HG02588 (cell line): ENCODE data around the gene SLC66A3.
A peak's percentile ranks its signal among the peaks of the same experiment; 100 is the strongest.

Source experiments
- ATAC-seq: cut with Tn5 transposase; IDR thresholded peaks from one replicate; pipeline ENCODE4 v1.9.1; 2021; ENCODE audit warnings: mild to moderate bottlenecking, moderate library complexity; ENCODE audit not compliant: unreplicated experiment

The SLC66A3 gene

GRCh38 chr2:11134349-11134748 is 20.9 kb upstream of the SLC66A3 start:
- ATAC-seq = no peak

DNA sequence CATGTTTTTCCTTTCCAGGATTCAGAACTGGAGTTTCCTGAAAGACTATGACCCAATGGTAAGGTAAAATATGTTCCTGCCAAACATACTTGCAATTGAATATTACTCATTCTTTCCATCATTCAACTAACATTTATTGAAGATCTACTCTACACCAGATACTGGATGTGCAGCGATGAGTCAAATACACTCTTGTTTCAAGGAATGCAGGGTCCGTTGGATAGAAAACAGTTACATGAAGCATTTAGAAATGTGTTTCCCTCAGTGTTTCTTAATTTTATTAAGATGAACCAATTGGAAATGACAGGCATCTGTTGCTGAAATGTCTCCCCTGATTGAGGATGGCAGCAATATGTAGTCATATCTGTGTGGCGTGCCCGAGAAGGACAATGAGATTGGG is 14.8 kb upstream of the SLC66A3 start:
- no peak for ATAC-seq

DNA sequence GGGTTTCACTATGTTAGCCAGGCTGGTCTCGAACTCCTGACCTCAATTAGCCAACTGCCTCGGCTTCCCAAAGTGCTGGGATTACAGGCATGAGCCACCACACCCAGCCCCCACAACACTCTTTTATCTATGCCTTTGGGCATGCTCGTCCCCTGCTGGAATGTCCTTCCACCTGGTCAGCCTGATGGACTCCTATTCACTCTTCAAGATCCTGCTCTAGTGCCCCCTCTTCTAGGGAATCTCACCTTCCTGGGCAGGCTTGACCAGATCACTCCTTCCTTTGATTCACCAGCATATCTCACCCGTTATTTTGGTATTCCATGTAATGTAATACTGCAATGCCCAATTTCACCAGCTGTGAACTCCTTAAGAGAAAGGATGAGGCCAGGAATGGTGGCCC is 13.9 kb upstream of the SLC66A3 start:
- ATAC-seq = no peak

- ATAC-seq = no peak
Observed at GRCh38 chr2:11142330-11142729, 12.9 kb upstream of the SLC66A3 start.

- no peak for ATAC-seq
Observed at GRCh38 chr2:11142987-11143386, 12.3 kb upstream of the SLC66A3 start.

- ATAC-seq = no peak
Observed at GRCh38 chr2:11144077-11144737, 11.1 kb upstream of the SLC66A3 start.

- ATAC-seq = no peak
Observed at GRCh38 chr2:11144738-11145079, 10.6 kb upstream of the SLC66A3 start.

DNA sequence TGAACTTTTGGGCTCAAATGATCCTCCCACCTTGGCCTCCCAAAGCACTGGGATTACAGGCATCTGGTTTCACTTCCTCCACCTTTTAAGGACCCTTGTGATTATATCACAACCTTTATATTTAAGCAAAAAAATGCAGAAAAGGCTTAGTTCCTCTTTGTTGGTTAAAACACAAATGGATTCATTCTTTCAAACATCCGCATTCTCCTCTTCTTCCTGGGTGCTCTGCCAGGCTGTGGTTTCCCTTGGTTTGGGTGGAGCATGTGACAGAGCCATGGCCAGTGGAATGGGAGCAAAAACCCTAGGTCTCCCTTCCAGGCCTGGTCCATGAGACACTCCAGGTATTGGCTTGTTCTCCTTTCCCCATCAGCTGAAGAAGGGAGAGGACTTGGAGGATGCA is 9.9 kb upstream of the SLC66A3 start:
- no peak for ATAC-seq

DNA sequence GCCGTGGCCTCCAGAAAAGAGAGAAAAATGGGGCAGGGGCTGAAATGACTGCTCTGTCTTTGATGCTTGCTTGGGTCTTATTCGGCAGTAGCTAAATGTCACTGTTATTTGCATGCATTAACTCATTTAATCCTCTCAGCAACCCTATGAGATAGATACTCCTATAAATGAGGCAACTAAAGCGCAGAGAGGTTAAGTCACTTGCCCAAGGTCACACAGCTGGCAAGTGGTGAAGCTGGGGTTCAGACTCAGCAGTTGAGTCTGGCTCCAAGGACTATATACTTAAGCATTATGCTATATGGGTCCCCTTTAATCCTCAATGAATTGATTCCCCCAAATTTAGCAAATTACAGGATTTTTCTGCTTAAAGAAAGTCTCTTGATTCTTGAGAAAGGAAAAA is 9.2 kb upstream of the SLC66A3 start:
- ATAC-seq = no peak

- no peak for ATAC-seq
Observed at GRCh38 chr2:11147263-11147662, 8.0 kb upstream of the SLC66A3 start.

- ATAC-seq = no peak
Observed at GRCh38 chr2:11152591-11152990, 2.7 kb upstream of the SLC66A3 start.

GRCh38 chr2:11154016-11154922 is 998 bp upstream of the SLC66A3 start:
- ATAC-seq = peak; percentile 2

DNA sequence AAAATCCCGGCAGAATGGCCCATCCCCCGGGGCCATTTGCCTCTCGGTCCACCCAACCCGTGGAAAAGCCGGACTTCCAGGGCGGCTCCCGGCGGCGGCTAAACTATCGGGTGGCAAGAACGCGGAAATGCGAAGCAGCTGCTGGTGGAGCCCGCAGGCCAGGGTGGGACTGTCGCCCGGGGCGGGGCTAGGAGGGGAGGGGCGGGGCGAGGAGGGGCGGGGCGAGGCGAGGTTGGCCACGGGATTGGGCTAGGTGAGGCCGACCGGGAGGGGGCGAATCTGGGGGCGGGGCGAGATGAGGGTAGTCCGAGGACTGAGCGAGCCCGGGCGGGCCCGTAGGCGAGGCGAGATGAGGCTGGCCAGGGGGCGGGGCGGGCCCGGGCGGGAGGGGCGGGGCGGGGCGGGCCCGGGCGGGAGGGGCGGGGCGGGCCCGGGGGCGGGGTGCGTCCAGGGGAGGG is 315 bp upstream of the SLC66A3 start:
- peak; percentile 63 for ATAC-seq

DNA sequence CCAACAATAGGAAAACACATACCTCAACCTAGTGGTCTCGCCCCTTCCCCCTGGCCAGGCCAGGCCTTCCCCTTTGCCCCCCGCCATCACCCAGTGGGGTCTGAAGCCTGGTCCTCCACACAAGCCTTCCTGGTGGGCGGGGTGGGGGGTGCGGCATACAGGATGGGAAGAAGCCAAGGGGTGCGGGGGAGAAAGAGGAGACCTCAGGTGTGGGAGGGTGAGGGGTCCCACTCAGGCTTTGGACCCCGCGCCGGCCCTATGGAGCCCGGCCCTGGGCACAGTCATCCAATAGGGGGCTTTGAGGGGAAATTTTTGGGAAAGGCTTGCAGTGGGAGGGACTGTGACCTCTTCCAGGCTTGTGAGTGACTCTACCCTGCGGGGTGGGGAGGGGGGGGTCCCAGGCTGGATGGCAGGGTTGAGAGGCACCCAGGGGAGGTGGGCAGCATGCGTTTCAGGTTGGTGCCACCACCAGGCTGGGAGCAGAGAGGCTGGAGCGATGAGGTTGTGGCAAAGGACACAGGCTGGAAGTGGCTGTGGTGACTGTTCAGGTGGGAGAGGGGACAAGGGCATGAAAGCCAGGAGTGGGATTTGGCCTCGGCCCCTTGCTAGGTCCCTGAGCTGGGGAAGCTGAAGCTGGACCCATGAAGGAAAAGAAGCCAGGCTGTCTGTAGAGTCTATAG is 1.3 kb downstream of the SLC66A3 start:
- ATAC-seq = no peak

DNA sequence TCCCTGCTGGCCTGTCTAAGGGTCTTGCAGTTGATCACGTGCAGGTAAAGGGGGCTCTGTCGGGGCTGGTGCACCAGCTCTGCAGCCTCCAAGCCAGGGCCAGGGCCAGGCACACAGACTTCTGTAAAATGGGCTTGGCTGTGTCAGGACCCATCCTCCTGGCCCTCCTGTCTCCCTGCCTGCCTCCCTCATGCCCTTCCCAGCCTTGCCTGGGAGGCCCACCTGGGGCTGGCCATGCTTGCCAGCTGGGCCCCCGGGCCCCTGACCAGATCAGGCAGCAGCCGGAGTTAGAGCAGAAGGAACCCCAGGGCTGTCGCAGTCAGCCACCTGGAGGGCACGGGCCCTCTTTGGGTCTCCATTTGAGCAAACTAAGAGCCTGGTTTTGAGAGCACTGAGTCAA is 2.0 kb downstream of the SLC66A3 start:
- no peak for ATAC-seq

GRCh38 chr2:11157731-11158130 is 2.5 kb downstream of the SLC66A3 start:
- no peak for ATAC-seq

DNA sequence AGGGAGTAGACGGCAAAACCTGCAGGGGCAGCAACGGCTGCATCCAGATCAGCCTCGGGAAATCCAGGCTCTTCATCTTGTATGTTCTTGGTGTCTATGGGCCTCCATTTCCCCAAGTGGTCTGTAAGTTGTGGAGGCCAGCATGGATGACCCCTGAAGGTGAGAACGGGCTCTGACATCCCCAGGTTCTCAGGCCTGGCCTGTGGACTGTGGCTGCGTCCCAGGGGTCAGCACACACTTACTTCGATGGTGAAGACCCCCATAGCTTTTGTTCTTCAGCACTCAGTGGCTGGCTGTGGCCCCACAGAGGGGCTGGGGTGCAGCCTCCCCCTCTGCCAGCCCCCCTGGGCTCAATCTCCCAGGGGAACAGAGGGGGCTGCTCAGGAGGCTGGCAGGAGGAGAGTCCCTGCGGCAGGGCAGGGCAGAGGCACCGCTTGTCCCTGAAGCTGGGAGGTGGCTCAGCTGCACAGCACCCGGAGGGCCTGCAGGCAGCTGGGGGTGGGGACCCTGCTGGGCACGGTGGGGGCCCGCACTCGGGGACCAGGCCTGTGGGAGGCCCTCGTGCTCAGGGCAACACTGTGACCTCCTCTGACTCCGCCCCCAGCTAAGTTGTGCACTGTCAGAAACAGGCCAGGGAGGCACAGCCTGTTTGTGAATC is 3.8 kb downstream of the SLC66A3 start:
- no peak for ATAC-seq

DNA sequence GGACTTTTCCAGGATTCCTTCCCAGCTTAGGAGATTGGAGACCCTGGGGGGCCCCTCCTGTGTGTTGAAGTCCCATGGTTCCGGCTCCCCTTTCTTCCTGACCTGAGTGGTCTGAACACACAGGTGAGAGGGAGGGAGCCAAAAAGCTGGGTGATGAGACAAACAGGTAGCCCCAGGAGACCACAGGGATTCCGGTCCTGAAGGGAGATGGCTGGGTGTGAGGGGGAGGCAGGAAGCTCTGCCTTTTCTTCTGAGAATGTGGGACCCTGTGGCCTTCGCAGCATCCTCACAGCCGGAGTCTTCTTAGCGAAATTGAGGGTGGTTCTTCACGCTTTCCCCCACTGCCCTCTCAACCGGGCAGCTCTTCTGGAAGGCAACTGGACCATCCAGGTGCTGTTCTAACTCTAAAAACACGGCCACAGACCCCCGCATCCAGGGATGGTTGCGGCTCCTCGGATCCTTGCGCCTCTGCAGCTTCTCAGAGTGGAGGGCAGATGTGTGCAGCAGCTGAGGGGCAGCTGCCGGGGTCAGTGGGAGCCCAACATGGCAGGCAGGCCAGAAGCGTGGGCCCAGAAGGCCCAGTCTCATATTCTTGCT is 4.4 kb downstream of the SLC66A3 start:
- no peak for ATAC-seq

- ATAC-seq = no peak
Observed at GRCh38 chr2:11160256-11160655, 5.0 kb downstream of the SLC66A3 start.

- ATAC-seq = no peak
Observed at GRCh38 chr2:11160731-11161455, 5.6 kb downstream of the SLC66A3 start.
